Measurements from ENCODE around the gene DAP. TPM values are rescaled to one million over a fixed set of nuclear protein-coding genes. Genes with fewer than 3 reads are reported as not detected.

The DAP gene
- polyA plus RNA-seq, 1 experiment: 117 TPM

DNA sequence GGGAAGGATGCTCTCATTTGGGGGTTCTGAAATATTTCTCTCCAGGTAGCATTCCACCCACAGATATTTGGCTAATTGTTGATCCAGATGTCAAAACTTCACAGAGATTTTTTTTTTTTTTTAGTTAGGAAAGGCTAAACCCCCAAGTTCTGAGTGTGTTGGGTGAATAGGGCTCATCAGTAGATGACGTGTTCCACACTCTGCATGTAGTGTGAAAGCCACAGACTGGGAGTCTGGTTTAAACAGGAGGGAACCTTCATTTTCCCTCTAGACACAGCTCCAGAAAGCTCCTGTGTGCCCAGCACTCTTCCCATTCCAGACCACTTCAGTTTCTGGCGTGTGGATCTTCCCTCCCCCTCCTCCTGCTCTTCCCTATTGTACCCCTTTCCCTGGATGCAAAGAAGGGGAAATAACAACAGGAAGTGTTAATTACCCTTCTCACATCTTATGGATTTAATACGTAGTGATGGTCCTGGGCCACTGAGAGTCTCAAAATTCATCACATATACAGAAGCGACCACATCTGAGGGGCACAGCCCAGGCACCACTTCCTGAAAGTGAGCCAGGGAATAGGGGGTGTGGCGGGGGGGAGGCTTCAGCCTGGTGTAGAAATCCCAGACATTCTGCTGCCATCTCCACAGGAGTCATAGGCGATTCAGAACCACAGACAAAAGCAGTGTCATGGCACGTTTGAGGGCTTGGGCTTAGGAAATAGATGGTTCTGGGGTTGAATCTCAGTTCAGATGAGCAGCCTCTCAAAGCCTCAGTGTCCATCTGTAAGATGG is 65.1 kb downstream of the DAP start:
- no peaks in the 10 kb centered on the region for H3K27me3 ChIP-seq (ENCODE audit: control insufficient read depth, insufficient read depth, low read length)
- TF ChIP-seq, protein P1, sequence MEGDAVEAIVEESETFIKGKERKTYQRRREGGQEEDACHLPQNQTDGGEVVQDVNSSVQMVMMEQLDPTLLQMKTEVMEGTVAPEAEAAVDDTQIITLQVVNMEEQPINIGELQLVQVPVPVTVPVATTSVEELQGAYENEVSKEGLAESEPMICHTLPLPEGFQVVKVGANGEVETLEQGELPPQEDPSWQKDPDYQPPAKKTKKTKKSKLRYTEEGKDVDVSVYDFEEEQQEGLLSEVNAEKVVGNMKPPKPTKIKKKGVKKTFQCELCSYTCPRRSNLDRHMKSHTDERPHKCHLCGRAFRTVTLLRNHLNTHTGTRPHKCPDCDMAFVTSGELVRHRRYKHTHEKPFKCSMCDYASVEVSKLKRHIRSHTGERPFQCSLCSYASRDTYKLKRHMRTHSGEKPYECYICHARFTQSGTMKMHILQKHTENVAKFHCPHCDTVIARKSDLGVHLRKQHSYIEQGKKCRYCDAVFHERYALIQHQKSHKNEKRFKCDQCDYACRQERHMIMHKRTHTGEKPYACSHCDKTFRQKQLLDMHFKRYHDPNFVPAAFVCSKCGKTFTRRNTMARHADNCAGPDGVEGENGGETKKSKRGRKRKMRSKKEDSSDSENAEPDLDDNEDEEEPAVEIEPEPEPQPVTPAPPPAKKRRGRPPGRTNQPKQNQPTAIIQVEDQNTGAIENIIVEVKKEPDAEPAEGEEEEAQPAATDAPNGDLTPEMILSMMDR (IDR thresholded peaks at IDR 0.05; ENCODE audit: low read depth, low read length): no peak
- CTCF ChIA-PET: interaction anchor here (0.6 to 1.8 kb wide), 13 partner anchors 8 to 712 kb away, joined by 3 to 7 read pairs (median 3); no protein-coding TSS in a partner anchor
- no peak for DNase-seq (ENCODE audit: low read depth, low spot score)
- H3K9me3 ChIP-seq (ENCODE audit: control insufficient read depth, insufficient read depth, low read length): no peaks in the 10 kb centered on the region
- peak overlapping the region; percentile 3 for H3K27ac ChIP-seq (ENCODE audit: low read depth, low read length)
- POLR2A ChIA-PET: no interaction called here
- no peak overlapping the region for H3K4me3 ChIP-seq (ENCODE audit: low read depth, low read length)

GRCh38 chr5:10695055-10695649 is 65.9 kb downstream of the DAP start:
- DNase-seq (ENCODE audit: low read depth, low spot score): no peak
- POLR2A ChIA-PET: no interaction called here

GRCh38 chr5:10691826-10692785 is 68.9 kb downstream of the DAP start:
- Histone ChIP-seq H3K27me3 (ENCODE audit: control insufficient read depth, insufficient read depth, low read length) (no peaks in the 10 kb centered on the region), H3K9me3 (ENCODE audit: control insufficient read depth, insufficient read depth, low read length) (peaks cover 3% of the 10 kb centered on the region; the same call in 1 of the 2 replicates), H3K27ac (ENCODE audit: low read depth, low read length) (peak overlapping the region; percentile 88), H3K4me3 (ENCODE audit: low read depth, low read length) (no peak overlapping the region)
- TF ChIP-seq, protein P1 (IDR thresholded peaks at IDR 0.05; ENCODE audit: low read depth, low read length): no peak
- no peak for DNase-seq (ENCODE audit: low read depth, low spot score)
- CTCF ChIA-PET: interaction anchor here (2.0 to 5.4 kb wide), 4 partner anchors 10 to 239 kb away, joined by 5 to 37 read pairs (median 14); no protein-coding TSS in a partner anchor
- POLR2A ChIA-PET: interaction anchor here (1.0 kb wide), 1 partner anchor 10 kb away, joined by 8 read pairs; no protein-coding TSS in a partner anchor

More at GRCh38 chr5:10695055-10695649, 65.9 kb downstream of the DAP start:
- Histone ChIP-seq H3K27me3 (ENCODE audit: control insufficient read depth, insufficient read depth, low read length) (no peaks in the 10 kb centered on the region), H3K27ac (ENCODE audit: low read depth, low read length) (peak overlapping the region; percentile 3), H3K4me3 (ENCODE audit: low read depth, low read length) (no peak overlapping the region), H3K9me3 (ENCODE audit: control insufficient read depth, insufficient read depth, low read length) (no peaks in the 10 kb centered on the region)
- CTCF ChIA-PET: interaction anchor here (0.6 to 1.8 kb wide), 15 partner anchors 9 to 1329 kb away, joined by 3 to 7 read pairs (median 3); no protein-coding TSS in a partner anchor
- TF ChIP-seq, protein P1 (IDR thresholded peaks at IDR 0.05; ENCODE audit: low read depth, low read length): peak; percentile 87

GRCh38 chr5:10690460-10691440 is 70.3 kb downstream of the DAP start:
- CTCF ChIA-PET: interaction anchor here (0.6 to 5.4 kb wide), 7 partner anchors 9 to 242 kb away, joined by 3 to 37 read pairs (median 4); no protein-coding TSS in a partner anchor
- no peak for DNase-seq (ENCODE audit: low read depth, low spot score)
- no peak overlapping the region for H3K4me3 ChIP-seq (ENCODE audit: low read depth, low read length)
- POLR2A ChIA-PET: no interaction called here
- H3K27me3 ChIP-seq (ENCODE audit: control insufficient read depth, insufficient read depth, low read length): no peaks in the 10 kb centered on the region
- H3K9me3 ChIP-seq (ENCODE audit: control insufficient read depth, insufficient read depth, low read length): peaks cover 3% of the 10 kb centered on the region; the same call in 1 of the 2 replicates
- TF ChIP-seq, protein P1 (IDR thresholded peaks at IDR 0.05; ENCODE audit: low read depth, low read length): no peak
- H3K27ac ChIP-seq (ENCODE audit: low read depth, low read length): peak overlapping the region; percentile 22

Measured in AG04450 (cell line).